ENCODE results near the gene OS9.

The OS9 gene

GRCh38 chr12:57751788-57752667, 58.1 kb downstream of the OS9 start, which contains the start of gene CDK4:
CDK4 (minus strand) TSS chr12:57752310; CDS start chr12:57751717, 593 bp downstream.
- peak; percentile 99 for DNase-seq (ENCODE audit: low read depth)

GRCh38 chr12:57752668-57753000, 58.7 kb downstream of the OS9 start:
- DNase-seq (ENCODE audit: low read depth), result no peak

- no peak for DNase-seq (ENCODE audit: low read depth)
Observed at GRCh38 chr12:57753756-57754337, 59.9 kb downstream of the OS9 start.

- peak; percentile 49 for DNase-seq (ENCODE audit: low read depth)
Observed at GRCh38 chr12:57754411-57755193, 60.7 kb downstream of the OS9 start, which contains the start of gene MARCHF9. MARCHF9 (plus strand) TSS chr12:57755103; CDS start chr12:57755529, 426 bp downstream.

GRCh38 chr12:57755194-57755453, 61.2 kb downstream of the OS9 start:
- no peak for DNase-seq (ENCODE audit: low read depth)

- DNase-seq (ENCODE audit: low read depth), result no peak
Observed at GRCh38 chr12:57755454-57756372, 61.8 kb downstream of the OS9 start.

GRCh38 chr12:57756406-57757341, 62.7 kb downstream of the OS9 start:
- DNase-seq (ENCODE audit: low read depth), result no peak

GRCh38 chr12:57757771-57758170, 63.8 kb downstream of the OS9 start:
- DNase-seq (ENCODE audit: low read depth), result no peak

GRCh38 chr12:57758552-57759359, 64.8 kb downstream of the OS9 start:
- no peak for DNase-seq (ENCODE audit: low read depth)

GRCh38 chr12:57759360-57759980, 65.5 kb downstream of the OS9 start:
- no peak for DNase-seq (ENCODE audit: low read depth)

GRCh38 chr12:57760347-57760982, 66.5 kb downstream of the OS9 start:
- no peak for DNase-seq (ENCODE audit: low read depth)

- DNase-seq (ENCODE audit: low read depth), result no peak
Observed at GRCh38 chr12:57761391-57761998, 67.6 kb downstream of the OS9 start.

GRCh38 chr12:57762463-57762862, 68.5 kb downstream of the OS9 start:
- DNase-seq (ENCODE audit: low read depth), result no peak

GRCh38 chr12:57763881-57764661, 70.1 kb downstream of the OS9 start:
- no peak for DNase-seq (ENCODE audit: low read depth)

GRCh38 chr12:57764662-57765002, 70.7 kb downstream of the OS9 start:
- DNase-seq (ENCODE audit: low read depth), result no peak

- DNase-seq (ENCODE audit: low read depth), result no peak
Observed at GRCh38 chr12:57765003-57765697, 71.2 kb downstream of the OS9 start.

Measured in CMK (cell line).